ENCODE measurements around the gene WIF1. TPM values are rescaled to one million over a fixed set of nuclear protein-coding genes. Genes with fewer than 3 reads are reported as not detected.

The WIF1 gene
- not detected in 2 replicates for total RNA-seq

GRCh38 chr12:65121049-65121955 is at the start of gene WIF1:
TSS of gene WIF1 (minus strand) at chr12:65121305. CDS start at chr12:65121191, 114 bp downstream.

GRCh38 chr12:65169320-65170208 is 48.5 kb upstream of the WIF1 start, which contains the start of gene LEMD3:
TSS of gene LEMD3 (plus strand) at chr12:65169583. CDS start at chr12:65169597, 14 bp downstream.

Other genes with a start within 250 kb of the WIF1 start
- gene LEMD3, start 48.3 kb upstream of the WIF1 start, total RNA-seq, result 20.8 and 33.4 TPM in 2 replicates
- 31.5 and 37.1 TPM in 2 replicates for gene MSRB3, start 157.4 kb upstream of the WIF1 start, total RNA-seq

Measured in epithelial cell of umbilical artery (primary cell).